Measurements from ENCODE around the gene LTBP2. TPM values are rescaled to one million over a fixed set of nuclear protein-coding genes. Genes with fewer than 3 reads are reported as not detected.

LTBP2 gene
- total RNA-seq, 1 experiment from 2014 or later: 124 TPM

GRCh38 chr14:74468513-74468912, 143.5 kb downstream of the LTBP2 start:
- Histone ChIP-seq H3K9me3 (ENCODE audit: insufficient read depth, low read depth) (no peaks in the 10 kb centered on the region), H2AFZ (no peak overlapping the region), H3K79me2 (ENCODE audit: low read depth) (no peaks in the 10 kb centered on the region), H3K4me3 (no peak overlapping the region), H4K20me1 (ENCODE audit: insufficient read depth) (no peaks in the 10 kb centered on the region), H3K9me2 (ENCODE audit: insufficient read depth) (no peaks in the 10 kb centered on the region), H3K4me2 (no peak overlapping the region), H3K4me1 (replicated peaks; ENCODE audit: insufficient read depth) (no peaks in the 10 kb centered on the region), H3K27me3 (ENCODE audit: insufficient read depth, low read depth) (no peaks in the 10 kb centered on the region), H3F3A (ENCODE audit: insufficient read depth, low read depth) (no peaks in the 10 kb centered on the region), H3K27ac (no peak overlapping the region), H3K36me3 (ENCODE audit: low read depth) (peaks cover 1% of the 10 kb centered on the region; the same call in 1 of the 2 replicates)
- TF ChIP-seq CTCF (conservative IDR thresholded peaks at IDR 0.05) (no peak), EZH2 (IDR thresholded peaks at IDR 0.05; ENCODE audit: low read depth) (no peak)
- intact Hi-C loops (cut with micrococcal nuclease; ENCODE audit: unreplicated experiment): no loop called here
- no TSS peak for BruUV-seq (replicated peaks)
- CTCF ChIA-PET: no interaction called here
- no peak for DNase-seq
- POLR2A ChIA-PET (ENCODE audit: unreplicated experiment): no interaction called here

GRCh38 chr14:74465335-74465734, 146.7 kb downstream of the LTBP2 start:
- ChIA-PET CTCF (no interaction called here), POLR2A (ENCODE audit: unreplicated experiment) (no interaction called here)
- Histone ChIP-seq H3K4me2 (no peak overlapping the region), H4K20me1 (ENCODE audit: insufficient read depth) (no peaks in the 10 kb centered on the region), H3K4me3 (no peak overlapping the region), H3F3A (ENCODE audit: insufficient read depth, low read depth) (no peaks in the 10 kb centered on the region), H3K27ac (no peak overlapping the region), H3K27me3 (ENCODE audit: insufficient read depth, low read depth) (no peaks in the 10 kb centered on the region), H3K9me2 (ENCODE audit: insufficient read depth) (no peaks in the 10 kb centered on the region), H3K79me2 (ENCODE audit: low read depth) (no peaks in the 10 kb centered on the region), H2AFZ (no peak overlapping the region), H3K4me1 (replicated peaks; ENCODE audit: insufficient read depth) (no peaks in the 10 kb centered on the region), H3K9me3 (ENCODE audit: insufficient read depth, low read depth) (no peaks in the 10 kb centered on the region), H3K36me3 (ENCODE audit: low read depth) (no peaks in the 10 kb centered on the region)
- DNase-seq: no peak
- BruUV-seq (replicated peaks): no TSS peak
- TF ChIP-seq CTCF (conservative IDR thresholded peaks at IDR 0.05) (no peak), EZH2 (IDR thresholded peaks at IDR 0.05; ENCODE audit: low read depth) (no peak)
- intact Hi-C loops (cut with micrococcal nuclease; ENCODE audit: unreplicated experiment): no loop called here

GRCh38 chr14:74464785-74465184, 147.3 kb downstream of the LTBP2 start:
- no peaks in the 10 kb centered on the region for H3K9me3 ChIP-seq (ENCODE audit: insufficient read depth, low read depth)
- no peaks in the 10 kb centered on the region for H3K36me3 ChIP-seq (ENCODE audit: low read depth)
- no TSS peak for BruUV-seq (replicated peaks)
- no peak for DNase-seq
- H3K4me2 ChIP-seq: no peak overlapping the region
- intact Hi-C loops (cut with micrococcal nuclease; ENCODE audit: unreplicated experiment): no loop called here
- H3K27ac ChIP-seq: no peak overlapping the region
- no peaks in the 10 kb centered on the region for H3K4me1 ChIP-seq (replicated peaks; ENCODE audit: insufficient read depth)
- H3K27me3 ChIP-seq (ENCODE audit: insufficient read depth, low read depth): no peaks in the 10 kb centered on the region
- no peak overlapping the region for H2AFZ ChIP-seq
- H3K9me2 ChIP-seq (ENCODE audit: insufficient read depth): no peaks in the 10 kb centered on the region
- TF ChIP-seq EZH2 (IDR thresholded peaks at IDR 0.05; ENCODE audit: low read depth): no peak
- TF ChIP-seq CTCF (conservative IDR thresholded peaks at IDR 0.05): no peak
- H3K79me2 ChIP-seq (ENCODE audit: low read depth): no peaks in the 10 kb centered on the region
- POLR2A ChIA-PET (ENCODE audit: unreplicated experiment): no interaction called here
- CTCF ChIA-PET: no interaction called here
- H3K4me3 ChIP-seq: no peak overlapping the region
- H4K20me1 ChIP-seq (ENCODE audit: insufficient read depth): no peaks in the 10 kb centered on the region
- H3F3A ChIP-seq (ENCODE audit: insufficient read depth, low read depth): no peaks in the 10 kb centered on the region

All from PC-9 (cell line).